OCI-LY7 (cell line): Measurements from ENCODE around the gene GARRE1. TPM values are rescaled to one million over a fixed set of nuclear protein-coding genes. Genes with fewer than 3 reads are reported as not detected.

ENCODE experiments used
- BruUV-seq: library from RNA; stranded (reverse); fragments of 400-500 nt; replicated peaks from 2 replicates; lab custom pipeline; 2021; lab: Mats Ljungman, UMichigan
- CTCF ChIA-PET: fragments of 300-600 bp; sonication (Branson Sonifier 250); formaldehyde crosslinking; loops from one replicate; lab custom pipeline; 2022; ENCODE audit warnings: antibody characterized with exemption; ENCODE audit not compliant: unreplicated experiment; lab: Charles Lee
- POLR2A ChIA-PET: fragments of 300-600 bp; sonication (Branson Sonifier 250); formaldehyde crosslinking; loops from one replicate; lab custom pipeline; 2022; ENCODE audit warnings: antibody characterized with exemption; lab: Charles Lee
- DNase-seq: peaks from one replicate; pipeline ENCODE4 v3.0.0-alpha.2; 2015; ENCODE audit warnings: low spot score
- H2AFZ ChIP-seq: fragments of 200-600 bp; sonication (generic), shearing (Covaris generic); 2 replicates; pipeline ENCODE4 v1.6.1; 2014; ENCODE audit warnings: mild to moderate bottlenecking, antibody characterized with exemption, low read length, moderate library complexity
- H3K27ac ChIP-seq: fragments of 200-600 bp; sonication (generic); 2 replicates; pipeline ENCODE4 v1.5.1; 2014; ENCODE audit warnings: mixed run types, low read depth, mild to moderate bottlenecking, moderate library complexity, low read length, inconsistent platforms; ENCODE audit not compliant: poor library complexity, severe bottlenecking
- H3K36me3 ChIP-seq: fragments of 200-600 bp; sonication (generic); 2 replicates; pipeline ENCODE4 v1.6.1; 2014; ENCODE audit warnings: mild to moderate bottlenecking, antibody characterized with exemption, low read length, moderate library complexity, mixed read lengths; ENCODE audit not compliant: insufficient read depth
- H3K4me1 ChIP-seq: fragments of 200-600 bp; sonication (generic); 2 replicates; pipeline ENCODE4 v1.5.1; 2014; ENCODE audit warnings: mild to moderate bottlenecking, low read length; ENCODE audit not compliant: insufficient read depth, poor library complexity, severe bottlenecking
- H3K4me2 ChIP-seq: fragments of 200-600 bp; sonication (generic); 2 replicates; pipeline ENCODE4 v1.6.1; 2014; ENCODE audit warnings: mild to moderate bottlenecking, low read length
- H3K4me3 ChIP-seq: fragments of 200-600 bp; sonication (generic); 2 replicates; pipeline ENCODE4 v1.5.1; 2014; ENCODE audit warnings: mild to moderate bottlenecking, low read depth, low read length; ENCODE audit not compliant: poor library complexity, severe bottlenecking
- H3K79me2 ChIP-seq: fragments of 200-600 bp; sonication (generic); 2 replicates; pipeline ENCODE4 v1.6.1; 2016; ENCODE audit warnings: low read depth, mild to moderate bottlenecking, low read length, moderate library complexity, mixed read lengths; ENCODE audit not compliant: insufficient read depth
- H3K9me2 ChIP-seq: fragments of 200-600 bp; sonication (generic); 2 replicates; pipeline ENCODE4 v1.6.1; 2016; ENCODE audit warnings: mild to moderate bottlenecking, low read length, mixed read lengths; ENCODE audit not compliant: insufficient read depth
- H3K9me3 ChIP-seq: fragments of 200-600 bp; sonication (generic); 2 replicates; pipeline ENCODE4 v1.6.1; 2014; ENCODE audit warnings: mild to moderate bottlenecking, mixed run types, low read length, mixed read lengths
- H4K20me1 ChIP-seq: fragments of 200-600 bp; sonication (generic); 2 replicates; pipeline ENCODE4 v1.6.1; 2014; ENCODE audit warnings: mild to moderate bottlenecking, antibody characterized with exemption, low read length, moderate library complexity, mixed read lengths; ENCODE audit not compliant: insufficient read depth
- CTCF ChIP-seq: fragments of 200-600 bp; sonication (generic); conservative IDR thresholded peaks from 2 replicates; pipeline ENCODE4 v1.5.1; 2014; ENCODE audit warnings: mild to moderate bottlenecking, antibody characterized with exemption, low read length, moderate library complexity, mixed read lengths
- EZH2phosphoT487 ChIP-seq: fragments of 200-600 bp; sonication (generic); IDR thresholded peaks from 2 replicates; pipeline ENCODE4 v1.6.1; 2018; ENCODE audit warnings: low read depth, borderline replicate concordance, mild to moderate bottlenecking, mixed run types, antibody characterized with exemption, low read length, moderate library complexity, mixed read lengths
- intact Hi-C: fragments of 100-400 bp; cut with micrococcal nuclease; formaldehyde crosslinking; loops from one replicate; pipeline ENCODE4 v1.10.0; 2022; ENCODE audit not compliant: unreplicated experiment
- total RNA-seq, 2 experiments: library from RNA; depleted of rRNA in 1 of 2; stranded (reverse); fragments of >200 nt in 1 of 2; shearing (Covaris generic) in 1 of 2; gene quantifications; 2 replicates each; pipeline ENCODE4 v1.2.3, GENCODE V29; 2014 to 2022

Gene GARRE1
- total RNA-seq, 2 experiments from 2014 or later, result 15.4 to 18.8 TPM

- DNase-seq, result no peak
- intact Hi-C loops, result no loop called here
- H3K4me3 ChIP-seq, result no peak overlapping the region
- no TSS peak for BruUV-seq
- no peaks in the 10 kb centered on the region for H3K36me3 ChIP-seq
- CTCF ChIA-PET, result interaction anchor here (1.2 to 1.4 kb wide), 2 partner anchors 8 to 53 kb away, joined by 4 to 11 read pairs; no protein-coding TSS in a partner anchor
- no peak for TF ChIP-seq CTCF
- TF ChIP-seq EZH2phosphoT487, result no peak
- POLR2A ChIA-PET, result interaction anchor here (0.6 to 1.6 kb wide), 5 partner anchors 8 to 72 kb away, joined by 3 to 7 read pairs (median 4); no protein-coding TSS in a partner anchor
- no peaks in the 10 kb centered on the region for H3K9me2 ChIP-seq
- no peak overlapping the region for H2AFZ ChIP-seq
- no peak overlapping the region for H3K27ac ChIP-seq
- H3K4me2 ChIP-seq, result no peak overlapping the region
- H3K9me3 ChIP-seq, result no peaks in the 10 kb centered on the region
- no peaks in the 10 kb centered on the region for H3K79me2 ChIP-seq
- no peaks in the 10 kb centered on the region for H4K20me1 ChIP-seq
- H3K4me1 ChIP-seq, result no peaks in the 10 kb centered on the region
Observed at GRCh38 chr19:34261334-34262109, 7.2 kb downstream of the GARRE1 start.

DNA sequence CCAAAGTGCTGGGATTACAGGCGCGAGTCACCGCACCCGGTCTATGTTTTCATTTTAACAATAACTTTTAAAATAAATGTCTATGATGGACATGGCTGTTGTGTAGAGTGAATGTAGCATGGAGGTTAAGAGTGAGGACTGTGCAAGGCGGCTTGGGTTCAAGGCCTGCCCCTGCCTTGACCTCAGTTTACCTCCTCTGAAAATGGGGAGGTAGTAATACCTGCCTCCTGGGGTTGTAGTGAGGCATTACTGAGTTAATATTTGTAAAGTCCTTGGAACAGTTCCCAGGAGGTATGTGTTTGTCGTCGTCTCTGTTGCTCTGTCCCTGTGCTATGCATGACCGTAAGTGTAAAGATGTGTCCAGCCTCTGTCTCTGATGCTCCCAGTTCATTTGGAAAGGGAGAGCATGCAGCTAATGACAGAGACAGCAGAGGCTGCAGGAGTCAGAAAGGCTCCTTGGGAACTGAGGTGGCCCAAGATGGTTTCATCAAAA is 9.4 kb downstream of the GARRE1 start:
- intact Hi-C loops, result no loop called here
- DNase-seq, result no peak
- no peak overlapping the region for H3K27ac ChIP-seq
- no peaks in the 10 kb centered on the region for H3K9me2 ChIP-seq
- H3K4me2 ChIP-seq, result no peak overlapping the region
- H2AFZ ChIP-seq, result no peak overlapping the region
- H3K4me1 ChIP-seq, result peaks cover 20% of the 10 kb centered on the region
- H3K79me2 ChIP-seq, result peaks cover 10% of the 10 kb centered on the region; the same call in 1 of the 2 replicates
- no peaks in the 10 kb centered on the region for H3K36me3 ChIP-seq
- ChIA-PET POLR2A (interaction anchor here (0.7 to 1.8 kb wide), 3 partner anchors 15 to 84 kb away, joined by 3 to 6 read pairs (median 3); no protein-coding TSS in a partner anchor), CTCF (no interaction called here)
- no peak for TF ChIP-seq CTCF
- no peak for TF ChIP-seq EZH2phosphoT487
- no peaks in the 10 kb centered on the region for H3K9me3 ChIP-seq
- BruUV-seq, result no TSS peak
- no peak overlapping the region for H3K4me3 ChIP-seq
- H4K20me1 ChIP-seq, result no peaks in the 10 kb centered on the region

- H3K4me1 ChIP-seq, result peaks cover 33% of the 10 kb centered on the region
- no peak overlapping the region for H3K27ac ChIP-seq
- ChIA-PET POLR2A (no interaction called here), CTCF (no interaction called here)
- DNase-seq, result no peak
- no peak for TF ChIP-seq CTCF
- TF ChIP-seq EZH2phosphoT487, result no peak
- no peak overlapping the region for H3K4me3 ChIP-seq
- no TSS peak for BruUV-seq
- no peak overlapping the region for H2AFZ ChIP-seq
- H3K4me2 ChIP-seq, result no peak overlapping the region
- intact Hi-C loops, result no loop called here
- no peaks in the 10 kb centered on the region for H4K20me1 ChIP-seq
- no peaks in the 10 kb centered on the region for H3K9me3 ChIP-seq
- H3K9me2 ChIP-seq, result no peaks in the 10 kb centered on the region
- H3K79me2 ChIP-seq, result peaks cover 18% of the 10 kb centered on the region; the same call in 1 of the 2 replicates
- no peaks in the 10 kb centered on the region for H3K36me3 ChIP-seq
Observed at GRCh38 chr19:34265221-34265650, 10.9 kb downstream of the GARRE1 start.
